Esophagus muscularis mucosa (tissue), 3 donors: Measurements from ENCODE around the gene E2F2.

Experiments
- POLR2A ChIP-seq: fragments of 450-650 bp; IDR thresholded peaks from one replicate; pipeline ENCODE4 v1.6.1; 2017; ENCODE audit warnings: antibody characterized with exemption, moderate library complexity, mild to moderate bottlenecking, low read depth
- POLR2AphosphoS5 ChIP-seq, 2 donors: sonication (generic); formaldehyde crosslinking; IDR thresholded peaks; one replicate each; pipeline ENCODE4 v1.6.1; 2017; ENCODE audit warnings: antibody characterized with exemption in 2 of 2
- TF ChIP-seq, protein P1 (sequence below), 3 experiments: fragments of 200-600 bp in 2 of 3; fragments of 450-650 bp in 1 of 3; sonication (generic) in 2 of 3; IDR thresholded peaks; one replicate each; pipeline ENCODE4 v1.5.1; 2017 to 2019; ENCODE audit warnings: antibody characterized with exemption in 3 of 3, mild to moderate bottlenecking in 2 of 3, moderate library complexity in 1 of 3

DNA sequence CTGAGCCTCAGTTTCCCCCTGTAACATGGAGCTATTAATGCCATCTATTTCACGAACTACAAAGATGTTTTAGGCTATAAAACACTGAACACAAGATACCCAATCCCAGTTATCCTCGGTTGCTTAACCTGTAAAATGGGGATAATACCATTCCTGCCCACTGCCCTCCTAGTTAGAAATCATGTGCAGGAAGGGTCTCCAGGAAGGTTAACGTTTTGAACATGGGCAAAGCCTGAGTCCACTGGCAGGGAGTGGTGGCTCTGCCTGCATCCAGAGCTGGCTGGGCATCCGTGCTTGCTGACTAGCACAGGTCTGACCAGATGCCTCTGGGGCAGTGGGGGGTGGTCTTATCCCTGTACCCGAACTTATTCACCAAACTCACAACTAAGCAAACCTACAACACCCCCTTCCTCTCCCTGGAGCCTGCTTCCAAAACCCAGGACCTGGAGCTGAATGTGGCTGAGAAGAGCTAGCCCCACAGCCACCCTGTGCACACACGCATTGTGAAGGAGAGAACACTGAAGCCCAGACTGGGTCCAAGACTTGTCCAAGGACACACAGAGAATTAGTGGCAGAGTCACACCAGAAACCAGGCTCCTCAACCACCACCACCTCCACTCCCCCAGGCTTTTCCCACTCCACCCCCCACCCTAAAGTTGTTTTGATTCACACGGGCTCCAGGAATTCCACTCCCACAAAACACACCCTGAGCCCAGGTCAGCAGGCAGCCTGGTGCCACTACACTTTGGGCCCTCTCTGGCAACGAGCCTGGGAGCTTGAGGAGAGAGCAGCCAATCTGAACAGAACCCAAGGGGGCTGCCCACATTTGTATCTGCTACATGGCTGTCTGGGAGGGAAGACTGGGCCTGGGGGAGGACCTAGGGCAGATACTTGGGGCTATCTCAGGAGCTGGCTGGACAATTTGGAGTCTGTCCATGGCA is 1.6 kb downstream of the E2F2 start:
- TF ChIP-seq POLR2AphosphoS5 (IDR thresholded peaks at IDR 0.05) (no peak), POLR2A (no peak)
- TF ChIP-seq, protein P1, sequence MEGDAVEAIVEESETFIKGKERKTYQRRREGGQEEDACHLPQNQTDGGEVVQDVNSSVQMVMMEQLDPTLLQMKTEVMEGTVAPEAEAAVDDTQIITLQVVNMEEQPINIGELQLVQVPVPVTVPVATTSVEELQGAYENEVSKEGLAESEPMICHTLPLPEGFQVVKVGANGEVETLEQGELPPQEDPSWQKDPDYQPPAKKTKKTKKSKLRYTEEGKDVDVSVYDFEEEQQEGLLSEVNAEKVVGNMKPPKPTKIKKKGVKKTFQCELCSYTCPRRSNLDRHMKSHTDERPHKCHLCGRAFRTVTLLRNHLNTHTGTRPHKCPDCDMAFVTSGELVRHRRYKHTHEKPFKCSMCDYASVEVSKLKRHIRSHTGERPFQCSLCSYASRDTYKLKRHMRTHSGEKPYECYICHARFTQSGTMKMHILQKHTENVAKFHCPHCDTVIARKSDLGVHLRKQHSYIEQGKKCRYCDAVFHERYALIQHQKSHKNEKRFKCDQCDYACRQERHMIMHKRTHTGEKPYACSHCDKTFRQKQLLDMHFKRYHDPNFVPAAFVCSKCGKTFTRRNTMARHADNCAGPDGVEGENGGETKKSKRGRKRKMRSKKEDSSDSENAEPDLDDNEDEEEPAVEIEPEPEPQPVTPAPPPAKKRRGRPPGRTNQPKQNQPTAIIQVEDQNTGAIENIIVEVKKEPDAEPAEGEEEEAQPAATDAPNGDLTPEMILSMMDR (IDR thresholded peaks at IDR 0.05), result no peak
